H1 (cell line): Measurements from ENCODE around the gene SLC44A5. TPM values are rescaled to one million over a fixed set of nuclear protein-coding genes. Genes with fewer than 3 reads are reported as not detected.

ENCODE experiments used
- CTCF ChIA-PET: fragments of 300-600 bp; sonication (Branson Sonifier 250); formaldehyde crosslinking; loops from one replicate; lab custom pipeline; 2021; ENCODE audit not compliant: partially characterized antibody; lab: Charles Lee
- POLR2A ChIA-PET: fragments of 300-600 bp; sonication (Branson Sonifier 250); formaldehyde crosslinking; loops from one replicate; lab custom pipeline; 2021; ENCODE audit warnings: inconsistent platforms; ENCODE audit not compliant: partially characterized antibody; lab: Charles Lee
- DNase-seq, 2 experiments: peaks; one replicate each; pipeline versions ENCODE4 v3.0.0 to v3.0.0-alpha.2; 2010 to 2022; ENCODE audit warnings: low spot score in 2 of 2, low read depth in 1 of 2, mixed read lengths in 1 of 2
- FAIRE-seq: peaks from 2 replicates; lab custom pipeline; 2011; peaks lifted over from hg19 to GRCh38; lab: Jason Lieb, UNC
- H2AFZ ChIP-seq: 2 replicates; pipeline ENCODE4 v1.8.1; 2012; ENCODE audit warnings: low read length, inconsistent platforms
- H2AK5ac ChIP-seq: 2 replicates; pipeline ENCODE4 v1.6.1; 2013; ENCODE audit warnings: low read depth, low read length
- H2BK120ac ChIP-seq: replicated peaks from 2 replicates; pipeline ENCODE3; 2013; ENCODE audit warnings: low read depth, low read length, inconsistent platforms
- H2BK12ac ChIP-seq: 2 replicates; pipeline ENCODE4 v1.6.1; 2013; ENCODE audit warnings: low read depth, low read length
- H2BK15ac ChIP-seq: 2 replicates; pipeline ENCODE4 v1.6.1; 2013; ENCODE audit warnings: low read length
- H2BK20ac ChIP-seq: 2 replicates; pipeline ENCODE4 v1.6.1; 2013; ENCODE audit warnings: low read length
- H2BK5ac ChIP-seq: 2 replicates; pipeline ENCODE4 v1.6.1; 2013; ENCODE audit warnings: low read depth, low read length
- H3K14ac ChIP-seq: 2 replicates; pipeline ENCODE4 v1.6.1; 2013; ENCODE audit warnings: inconsistent platforms; ENCODE audit not compliant: insufficient read length
- H3K18ac ChIP-seq: 2 replicates; pipeline ENCODE4 v1.6.1; 2013; ENCODE audit warnings: low read length; ENCODE audit errors: extremely low read depth
- H3K23ac ChIP-seq: 2 replicates; pipeline ENCODE4 v1.6.1; 2013; ENCODE audit warnings: inconsistent platforms; ENCODE audit not compliant: insufficient read length
- H3K23me2 ChIP-seq: 2 replicates; pipeline ENCODE4 v1.6.1; 2013; ENCODE audit warnings: low read depth, low read length
- H3K27ac ChIP-seq: 2 replicates; pipeline ENCODE4 v1.6.1; 2011; ENCODE audit warnings: low read depth, low read length, inconsistent platforms
- H3K27me3 ChIP-seq, 4 experiments: replicated peaks in 1 of 4; 1 replicate in 1 of 4; 2 replicates in 3 of 4; pipeline versions ENCODE4 v1.6.1 to v1.8.1; 2011 to 2013; ENCODE audit warnings: low read length in 3 of 4, mild to moderate bottlenecking in 3 of 4, inconsistent platforms in 2 of 4, mixed read lengths in 2 of 4, moderate library complexity in 1 of 4; ENCODE audit not compliant: control insufficient read depth in 3 of 4, insufficient read depth in 3 of 4; ENCODE audit errors: extremely low read depth in 1 of 4
- H3K36me3 ChIP-seq, 4 experiments: 2 replicates each; pipeline versions ENCODE4 v1.6.1 to v1.8.1; 2011 to 2013; ENCODE audit warnings: mild to moderate bottlenecking in 4 of 4, low read length in 3 of 4, moderate library complexity in 2 of 4, control low read depth in 1 of 4, inconsistent platforms in 1 of 4; ENCODE audit not compliant: insufficient read depth in 4 of 4, control insufficient read depth in 2 of 4
- H3K4ac ChIP-seq: replicated peaks from 2 replicates; pipeline ENCODE3; 2013; ENCODE audit warnings: low read length, low read depth, mixed read lengths, inconsistent platforms; ENCODE audit not compliant: insufficient read length
- H3K4me1 ChIP-seq, 4 experiments: replicated peaks in 1 of 4; 1 replicate in 1 of 4; 2 replicates in 3 of 4; pipeline versions ENCODE4 v1.6.1 to v1.8.1; 2011 to 2013; ENCODE audit warnings: low read length in 3 of 4, inconsistent platforms in 2 of 4, mixed read lengths in 1 of 4; ENCODE audit not compliant: insufficient read depth in 4 of 4, control insufficient read depth in 3 of 4
- H3K4me2 ChIP-seq, 2 experiments: 2 replicates each; pipeline versions ENCODE4 v1.6.1 to v1.8.1; 2011 to 2013; ENCODE audit warnings: low read depth in 2 of 2, low read length in 2 of 2, control low read depth in 1 of 2, inconsistent platforms in 1 of 2, mild to moderate bottlenecking in 1 of 2; ENCODE audit not compliant: insufficient read depth in 1 of 2
- H3K4me3 ChIP-seq, 4 experiments: fragments of 200-600, 300-600 bp in 1 of 4; sonication (generic), shearing (Covaris generic), sonication (Bioruptor Twin) in 1 of 4; 2 replicates each; pipeline versions ENCODE4 v1.5.1 to v1.8.1; 2011 to 2016; ENCODE audit warnings: low read length in 4 of 4, low read depth in 3 of 4, control low read depth in 2 of 4, inconsistent platforms in 2 of 4, mild to moderate bottlenecking in 2 of 4, mixed read lengths in 1 of 4, moderate library complexity in 1 of 4; ENCODE audit not compliant: insufficient read depth in 2 of 4; ENCODE audit errors: extremely low read depth in 1 of 4
- H3K56ac ChIP-seq: replicated peaks from 2 replicates; pipeline ENCODE3; 2013; ENCODE audit warnings: low read depth, mild to moderate bottlenecking, mixed read lengths, low read length, inconsistent platforms; ENCODE audit not compliant: insufficient read length
- H3K79me1 ChIP-seq: 2 replicates; pipeline ENCODE4 v1.6.1; 2013; ENCODE audit warnings: low read depth, low read length, control low read depth
- H3K79me2 ChIP-seq, 2 experiments: 2 replicates each; pipeline versions ENCODE4 v1.6.1 to v1.8.1; 2012 to 2013; ENCODE audit warnings: low read length in 2 of 2, mild to moderate bottlenecking in 2 of 2, inconsistent platforms in 1 of 2; ENCODE audit not compliant: insufficient read depth in 2 of 2, control insufficient read depth in 1 of 2
- H3K9ac ChIP-seq, 4 experiments: replicated peaks in 1 of 4; 1 replicate in 1 of 4; 2 replicates in 3 of 4; pipeline versions ENCODE4 v1.6.1 to v1.8.1; 2011 to 2013; ENCODE audit warnings: low read depth in 3 of 4, low read length in 3 of 4, control low read depth in 2 of 4, mild to moderate bottlenecking in 2 of 4, moderate library complexity in 2 of 4, inconsistent platforms in 1 of 4; ENCODE audit errors: extremely low read depth in 1 of 4
- H3K9me3 ChIP-seq, 2 experiments: 2 replicates each; pipeline versions ENCODE4 v1.6.1 to v1.8.1; 2012 to 2013; ENCODE audit warnings: mild to moderate bottlenecking in 2 of 2, moderate library complexity in 2 of 2, control low read depth in 1 of 2, inconsistent platforms in 1 of 2, low read depth in 1 of 2, low read length in 1 of 2, mixed read lengths in 1 of 2; ENCODE audit not compliant: insufficient read depth in 2 of 2
- H4K20me1 ChIP-seq, 2 experiments: replicated peaks in 1 of 2; 2 replicates each; pipeline versions ENCODE3 to v1.8.1; 2011 to 2013; ENCODE audit warnings: inconsistent platforms in 2 of 2, low read length in 2 of 2, mild to moderate bottlenecking in 1 of 2; ENCODE audit not compliant: insufficient read depth in 2 of 2, control insufficient read depth in 1 of 2
- H4K5ac ChIP-seq: 2 replicates; pipeline ENCODE4 v1.6.1; 2013; ENCODE audit warnings: low read length, low read depth, mixed read lengths, inconsistent platforms; ENCODE audit not compliant: insufficient read length
- H4K8ac ChIP-seq: 2 replicates; pipeline ENCODE4 v1.8.0; 2013; ENCODE audit warnings: mild to moderate bottlenecking, moderate library complexity, low read length, inconsistent platforms; ENCODE audit not compliant: insufficient read depth; ENCODE audit errors: extremely low read depth
- H4K91ac ChIP-seq: replicated peaks from 2 replicates; pipeline ENCODE3; 2013; ENCODE audit warnings: low read length, mixed read lengths, inconsistent platforms; ENCODE audit not compliant: insufficient read length
- ASH2L ChIP-seq: fragments of 200-600, 300-600 bp; sonication (generic); IDR thresholded peaks from one replicate; pipeline ENCODE4 v1.7.1; 2017; ENCODE audit warnings: low read length
- BRCA1 ChIP-seq: IDR thresholded peaks from 2 replicates; pipeline ENCODE4 v1.6.1; 2012; ENCODE audit warnings: low read depth, low read length, improper control_type of control experiment
- HDAC2 ChIP-seq, 2 experiments: fragments of 300-600 bp in 1 of 2; sonication (generic) in 1 of 2; IDR thresholded peaks; 2 replicates each; pipeline ENCODE4 v1.6.1; 2011 to 2012; ENCODE audit warnings: low read depth in 2 of 2, low read length in 2 of 2, mild to moderate bottlenecking in 2 of 2, moderate library complexity in 2 of 2, borderline replicate concordance in 1 of 2, inconsistent platforms in 1 of 2
- JUN ChIP-seq: IDR thresholded peaks from 2 replicates; pipeline ENCODE4 v1.6.1; 2011; ENCODE audit warnings: low read depth, mild to moderate bottlenecking, improper control_type of control experiment, low read length
- JUND ChIP-seq: IDR thresholded peaks from 2 replicates; pipeline ENCODE4 v1.6.1; 2011; ENCODE audit warnings: mild to moderate bottlenecking, improper control_type of control experiment, low read length
- MAFK ChIP-seq: IDR thresholded peaks from 2 replicates; pipeline ENCODE4 v1.6.1; 2012; ENCODE audit warnings: low read depth, mild to moderate bottlenecking, improper control_type of control experiment, low read length
- NRF1 ChIP-seq: IDR thresholded peaks from 2 replicates; pipeline ENCODE4 v1.6.1; 2011; ENCODE audit warnings: mild to moderate bottlenecking, low read depth, low read length, improper control_type of control experiment
- RFX5 ChIP-seq: IDR thresholded peaks from 2 replicates; pipeline ENCODE4 v1.6.1; 2011; ENCODE audit warnings: low read depth, low read length, improper control_type of control experiment, borderline replicate concordance
- SIRT6 ChIP-seq: IDR thresholded peaks from one replicate; pipeline ENCODE4 v1.7.1; 2012; ENCODE audit warnings: low read length, inconsistent platforms
- SP1 ChIP-seq: IDR thresholded peaks from 2 replicates; pipeline ENCODE4 v1.6.1; 2011; ENCODE audit warnings: low read depth, low read length
- SRF ChIP-seq: IDR thresholded peaks from 2 replicates; pipeline ENCODE4 v1.6.1; 2011; ENCODE audit warnings: mild to moderate bottlenecking, low read depth, low read length, moderate library complexity
- TAF1 ChIP-seq: IDR thresholded peaks from 2 replicates; pipeline ENCODE4 v1.6.1; 2011; ENCODE audit warnings: mild to moderate bottlenecking, low read depth, low read length
- TEAD4 ChIP-seq: IDR thresholded peaks from 2 replicates; pipeline ENCODE4 v1.6.1; 2012; ENCODE audit warnings: low read depth, low read length, inconsistent platforms, mixed read lengths
- YY1 ChIP-seq: IDR thresholded peaks from 2 replicates; pipeline ENCODE4 v1.6.1; 2011; ENCODE audit warnings: low read depth, mild to moderate bottlenecking, low read length
- WGBS, 2 experiments: shearing (Covaris generic) in 1 of 2; methylation state at CpG; one replicate each; pipeline versions ENCODE4 v1.1.6 to v1.1.7; 2013 to 2015; ENCODE audit warnings: low lambda C conversion rate in 2 of 2, mixed read lengths in 2 of 2, inconsistent platforms in 1 of 2, low coverage in 1 of 2, missing lambda C conversion rate in 1 of 2; ENCODE audit not compliant: insufficient replicate concordance in 2 of 2, insufficient coverage in 1 of 2, insufficient read length in 1 of 2; ENCODE audit errors: extremely low coverage in 1 of 2, missing lambda C conversion rate in 1 of 2; 5-methylcytosine and 5-hydroxymethylcytosine counted together
- polyA plus RNA-seq, 7 experiments: library from polyadenylated mRNA; depleted of rRNA in 3 of 7; stranded (reverse) in 5 of 7; unstranded in 2 of 7; fragments of >200 nt in 5 of 7; fragments of 200-250 nt in 2 of 7; gene quantifications; 1 replicate in 5 of 7; 2 replicates in 1 of 7; 4 replicates in 1 of 7; pipeline versions ENCODE4 v1.2.1 to v1.2.3, GENCODE V29; 2011 to 2013; ENCODE audit warnings: missing spikeins in 2 of 7, mixed read lengths in 2 of 7
- total RNA-seq: library from RNA; stranded (reverse); fragmentation: NEBNext Ultra II Directional; extraction: Animal tissue kit (Norgen Biotek cat#: 25700); gene quantifications from 2 replicates; pipeline ENCODE4 v1.2.1, GENCODE V29; 2021

Gene SLC44A5
- total and polyA plus RNA-seq, 2 of the 8 experiments (the other 6 are each of a cell fraction or from before 2014, with no cell fraction given), result 1.8 to 3.3 TPM

- Histone ChIP-seq H3K23me2 (no peaks in the 10 kb centered on the region; the same call in 1 of the 2 replicates), H3K79me1 (no peaks in the 10 kb centered on the region), H2BK15ac (no peak overlapping the region), H3K4me3 (no peak overlapping the region), H3K4me2 (no peak overlapping the region), H4K20me1 (no peaks in the 10 kb centered on the region), H4K8ac (no peak overlapping the region), H3K36me3 (no peaks in the 10 kb centered on the region), H3K9me3 (no peaks in the 10 kb centered on the region), H3K18ac (no peak overlapping the region), H3K27me3 (no peaks in the 10 kb centered on the region), H2AFZ (no peak overlapping the region)
- no peak for FAIRE-seq
- POLR2A ChIA-PET, result no interaction called here
- TF ChIP-seq TEAD4 (no peak), NRF1 (no peak), RFX5 (no peak), HDAC2 (IDR thresholded peaks at IDR 0.05; ENCODE audit: borderline replicate concordance in 1 of 2, low read depth in 2 of 2, low read length in 2 of 2) (no peak), YY1 (no peak), BRCA1 (no peak), SRF (no peak), SP1 (no peak), MAFK (no peak), JUND (no peak), SIRT6 (no peak), ASH2L (no peak), JUN (no peak), TAF1 (no peak)
- TF ChIP-seq, all 59 proteins: peak for 0
- Histone ChIP-seq H3K4me1 (no peaks in the 10 kb centered on the region), H3K9ac (no peak overlapping the region), H3K27ac (no peak overlapping the region), H2BK20ac (no peak overlapping the region), H3K14ac (no peak overlapping the region), H2BK5ac (no peak overlapping the region), H2BK120ac (no peak overlapping the region), H2AK5ac (no peak overlapping the region), H3K23ac (no peak overlapping the region), H4K5ac (no peak overlapping the region), H2BK12ac (no peak overlapping the region), H3K56ac (no peak overlapping the region), H3K79me2 (no peaks in the 10 kb centered on the region), H4K91ac (no peak overlapping the region), H3K4ac (no peak overlapping the region)
- no peak for DNase-seq
- 94% methylated on average over 6 of the region's 6 CpGs; no CpG with 5 or more reads in 1 of the 2 experiments for WGBS, 2 experiments
- CTCF ChIA-PET, result interaction anchor here (0.6 to 1.7 kb wide), 5 partner anchors 11 to 238 kb away, joined by 3 to 6 read pairs (median 3); no protein-coding TSS in a partner anchor
Observed at GRCh38 chr1:75470448-75470847, 140.5 kb downstream of the SLC44A5 start.
